CD14-positive monocyte (primary cell): ENCODE measurements around the gene TFDP2. TPM values are rescaled to one million over a fixed set of nuclear protein-coding genes. Genes with fewer than 3 reads are reported as not detected.

Experiments used
- DNase-seq, 3 donors: peaks; one replicate each; pipeline ENCODE4 v3.0.0-alpha.2; 2011 to 2022
- H2AFZ ChIP-seq: 2 replicates; pipeline ENCODE4 v1.6.0; 2012; ENCODE audit warnings: mild to moderate bottlenecking, low read depth, low read length, inconsistent platforms; ENCODE audit not compliant: insufficient read depth, poor library complexity, severe bottlenecking
- H3K27ac ChIP-seq, 2 donors: 1 replicate in 1 of 2; 2 replicates in 1 of 2; pipeline ENCODE4 v1.5.1; 2012 to 2013; ENCODE audit warnings: low read length in 2 of 2, control low read depth in 1 of 2, inconsistent platforms in 1 of 2, low read depth in 1 of 2, mild to moderate bottlenecking in 1 of 2
- H3K27me3 ChIP-seq, 2 donors: one replicate each; pipeline versions ENCODE4 v1.6.0 to v1.6.1; 2011 to 2013; ENCODE audit warnings: low read length in 2 of 2; ENCODE audit not compliant: control insufficient read depth in 2 of 2, insufficient read depth in 2 of 2
- H3K36me3 ChIP-seq, 2 donors: replicated peaks in 1 of 2; 1 replicate in 1 of 2; 2 replicates in 1 of 2; pipeline versions ENCODE4 v1.5.1 to v1.6.1; 2012 to 2013; ENCODE audit warnings: low read length in 2 of 2, control low read depth in 1 of 2, inconsistent platforms in 1 of 2, mild to moderate bottlenecking in 1 of 2; ENCODE audit not compliant: insufficient read depth in 2 of 2, control insufficient read depth in 1 of 2
- H3K4me1 ChIP-seq, 2 donors: 1 replicate in 1 of 2; 2 replicates in 1 of 2; pipeline versions ENCODE4 v1.5.1 to v1.6.1; 2012 to 2013; ENCODE audit warnings: low read length in 2 of 2, control low read depth in 1 of 2, inconsistent platforms in 1 of 2, mild to moderate bottlenecking in 1 of 2, moderate library complexity in 1 of 2; ENCODE audit not compliant: insufficient read depth in 2 of 2, control insufficient read depth in 1 of 2
- H3K4me2 ChIP-seq: replicated peaks from 2 replicates; pipeline ENCODE3; 2012; ENCODE audit warnings: low read length, moderate library complexity, mild to moderate bottlenecking; ENCODE audit not compliant: poor library complexity, severe bottlenecking; ENCODE audit errors: extremely low read depth
- H3K4me3 ChIP-seq, 3 experiments: fragments of 200-600 bp in 1 of 3; sonication (generic) in 1 of 3; replicated peaks in 1 of 3; 1 replicate in 2 of 3; 2 replicates in 1 of 3; pipeline ENCODE4 v1.5.1; 2011 to 2013; ENCODE audit warnings: low read length in 3 of 3, mild to moderate bottlenecking in 3 of 3, control low read depth in 2 of 3, low read depth in 2 of 3, inconsistent platforms in 1 of 3, moderate library complexity in 1 of 3
- H3K79me2 ChIP-seq: 2 replicates; pipeline ENCODE4 v1.6.0; 2012; ENCODE audit warnings: mild to moderate bottlenecking, control low read depth, inconsistent platforms, low read length, moderate library complexity; ENCODE audit not compliant: insufficient read depth
- H3K9ac ChIP-seq: 2 replicates; pipeline ENCODE4 v1.6.0; 2017; ENCODE audit warnings: low read length, mild to moderate bottlenecking; ENCODE audit not compliant: insufficient read depth, poor library complexity, severe bottlenecking
- H3K9me3 ChIP-seq, 2 donors: replicated peaks in 1 of 2; 1 replicate in 1 of 2; 2 replicates in 1 of 2; pipeline versions ENCODE4 v1.5.1 to v1.6.1; 2012 to 2013; ENCODE audit warnings: low read length in 2 of 2, control low read depth in 1 of 2; ENCODE audit not compliant: control insufficient read depth in 1 of 2, insufficient read depth in 1 of 2
- H4K20me1 ChIP-seq: 2 replicates; pipeline ENCODE4 v1.6.0; 2012; ENCODE audit warnings: mild to moderate bottlenecking, low read length, control low read depth, moderate library complexity; ENCODE audit not compliant: insufficient read depth
- H3K27ac Mint-ChIP-seq, 7 donors: one replicate each; pipeline ENCODE4 v1.8.0; 2020; ENCODE audit warnings: mild to moderate bottlenecking in 7 of 7, mixed read lengths in 7 of 7, moderate library complexity in 6 of 7, inconsistent platforms in 2 of 7
- H3K27me3 Mint-ChIP-seq, 3 donors: one replicate each; pipeline ENCODE4 v1.8.0; 2021 to 2022; ENCODE audit warnings: low read depth in 3 of 3, mild to moderate bottlenecking in 3 of 3, mixed read lengths in 3 of 3, moderate library complexity in 3 of 3, inconsistent platforms in 1 of 3
- H3K36me3 Mint-ChIP-seq, 2 donors: one replicate each; pipeline ENCODE4 v1.8.0; 2020; ENCODE audit warnings: mixed read lengths in 2 of 2, inconsistent platforms in 1 of 2, mild to moderate bottlenecking in 1 of 2
- H3K4me1 Mint-ChIP-seq: one replicate; pipeline ENCODE4 v1.8.0; 2020; ENCODE audit warnings: mild to moderate bottlenecking, mixed read lengths
- H3K4me3 Mint-ChIP-seq, 2 donors: one replicate each; pipeline ENCODE4 v1.8.0; 2020; ENCODE audit warnings: mild to moderate bottlenecking in 2 of 2, mixed read lengths in 2 of 2, moderate library complexity in 1 of 2
- H3K9me3 Mint-ChIP-seq, 7 donors: one replicate each; pipeline ENCODE4 v1.8.0; 2020 to 2022; ENCODE audit warnings: mixed read lengths in 7 of 7, mild to moderate bottlenecking in 6 of 7, moderate library complexity in 6 of 7, inconsistent platforms in 2 of 7
- CTCF ChIP-seq: fragments of 200-600 bp; IDR thresholded peaks from one replicate; pipeline ENCODE4 v1.8.0; 2022; ENCODE audit warnings: antibody characterized with exemption, mild to moderate bottlenecking
- WGBS: methylation state at CpG from one replicate; pipeline ENCODE4 v1.1.5; 2013; ENCODE audit warnings: missing lambda C conversion rate; ENCODE audit not compliant: insufficient coverage; 5-methylcytosine and 5-hydroxymethylcytosine counted together
- intact Hi-C, 2 donors: fragments of 100-400 bp; cut with micrococcal nuclease; formaldehyde crosslinking; loops; one replicate each; pipeline versions ENCODE4 v1.15.0 to v1.15.1; 2023
- polyA plus RNA-seq, 3 donors: library from polyadenylated mRNA; depleted of rRNA in 1 of 3; unstranded in 2 of 3; stranded (reverse) in 1 of 3; fragments of 300-500 nt in 2 of 3; fragments of >200 nt in 1 of 3; fragmentation: Illumina TruSeq in 2 of 3; gene quantifications; 1 replicate in 2 of 3; 2 replicates in 1 of 3; pipeline ENCODE4 v1.2.3, GENCODE V29; 2012 to 2021

Gene TFDP2
- polyA plus RNA-seq, 3 donors = 1.1 to 3.5 (median 1.7) TPM

GRCh38 chr3:142115867-142116668 lies 33.3 kb downstream of the TFDP2 start:
- H3K36me3 Mint-ChIP-seq = no peaks in the 10 kb centered on the region
- Histone ChIP-seq H3K36me3 (no peaks in the 10 kb centered on the region), H2AFZ (no peak overlapping the region), H3K27me3 (no peaks in the 10 kb centered on the region), H4K20me1 (no peaks in the 10 kb centered on the region), H3K4me3 (no peak overlapping the region), H3K4me1 (peaks cover 9% of the 10 kb centered on the region in 2 donors), H3K9ac (peak overlapping the region; percentile 28), H3K9me3 (no peaks in the 10 kb centered on the region), H3K4me2 (no peak overlapping the region), H3K79me2 (no peaks in the 10 kb centered on the region), H3K27ac (peak overlapping the region in 1 of 2 donors; percentile 28)
- no peak overlapping the region for H3K4me3 Mint-ChIP-seq
- H3K4me1 Mint-ChIP-seq = peaks cover 9% of the 10 kb centered on the region
- WGBS = 100% methylated on average over 1 of the region's 4 CpGs
- intact Hi-C loops = no loop called here
- TF ChIP-seq CTCF = no peak
- DNase-seq = peak; percentile 12 to 45 (median 29)
- no peaks in the 10 kb centered on the region for H3K27me3 Mint-ChIP-seq
- peak overlapping the region in 5 of 7 donors; percentile 8 to 76 (median 12) for H3K27ac Mint-ChIP-seq
- peaks cover 0 to 13% (median 2%) of the 10 kb centered on the region in 7 donors for H3K9me3 Mint-ChIP-seq

DNA sequence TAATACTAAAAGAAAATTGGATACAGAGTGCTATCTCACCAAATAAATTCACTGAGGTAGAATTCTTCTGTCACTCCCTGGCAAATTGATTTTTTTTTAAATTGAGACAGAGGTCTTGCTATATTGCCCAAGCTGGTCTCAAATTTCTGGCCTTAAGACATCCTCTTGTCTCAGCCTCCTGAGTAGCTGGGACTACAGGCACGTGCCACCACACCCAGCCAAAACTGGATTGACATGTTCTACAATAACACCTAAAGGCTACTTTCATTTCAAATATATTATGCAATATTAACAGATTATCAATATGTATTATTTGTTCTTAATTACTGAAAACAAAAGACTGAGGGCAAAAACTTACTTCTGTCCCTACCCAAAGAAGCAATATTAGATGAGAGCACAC lies 36.7 kb downstream of the TFDP2 start:
- no peaks in the 10 kb centered on the region for H3K79me2 ChIP-seq

More for the DNA sequence above, 36.7 kb downstream of the TFDP2 start:
- Histone ChIP-seq H3K9ac (no peak overlapping the region), H4K20me1 (no peaks in the 10 kb centered on the region), H2AFZ (no peak overlapping the region), H3K4me2 (no peak overlapping the region), H3K36me3 (no peaks in the 10 kb centered on the region), H3K9me3 (no peaks in the 10 kb centered on the region), H3K4me1 (peaks cover 9% of the 10 kb centered on the region in 2 donors), H3K27me3 (no peaks in the 10 kb centered on the region), H3K4me3 (no peak overlapping the region), H3K27ac (no peak overlapping the region)
- no peak for TF ChIP-seq CTCF
- Mint-ChIP-seq H3K4me1 (peaks cover 12% of the 10 kb centered on the region), H3K27me3 (peaks cover 0 to 1% (median 0%) of the 10 kb centered on the region in 3 donors), H3K27ac (no peak overlapping the region), H3K9me3 (peaks cover 0 to 9% (median 2%) of the 10 kb centered on the region in 7 donors), H3K36me3 (no peaks in the 10 kb centered on the region), H3K4me3 (no peak overlapping the region)
- no CpG with 5 or more reads among the region's 1 CpG for WGBS
- intact Hi-C loops = no loop called here
- DNase-seq = no peak
